Measurements from ENCODE around the gene ZFYVE1. TPM values are rescaled to one million over a fixed set of nuclear protein-coding genes. Genes with fewer than 3 reads are reported as not detected.
A peak's percentile ranks its signal among the peaks of the same experiment; 100 is the strongest.

The ZFYVE1 gene
- total RNA-seq, 1 donor from 2014 or later = 14.3 TPM

- Mint-ChIP-seq H3K9me3 (no peaks in the 10 kb centered on the region), H3K27ac (no peak overlapping the region), H3K4me3 (peak overlapping the region; percentile 93), H3K27me3 (ENCODE audit: insufficient read depth, low read depth) (peaks cover 4% of the 10 kb centered on the region), H3K36me3 (no peaks in the 10 kb centered on the region), H3K4me1 (peaks cover 10% of the 10 kb centered on the region)
- Histone ChIP-seq H2AFZ (replicated peaks) (peak overlapping the region; percentile 78), H4K20me1 (ENCODE audit: low read depth) (no peaks in the 10 kb centered on the region), H3K79me2 (ENCODE audit: low read depth) (no peaks in the 10 kb centered on the region), H3K9ac (no peak overlapping the region), H3K9me3 (ENCODE audit: low read depth) (no peaks in the 10 kb centered on the region), H3K4me1 (no peaks in the 10 kb centered on the region), H3K27ac (no peak overlapping the region), H3K4me3 (peak overlapping the region; percentile 59), H3K36me3 (no peaks in the 10 kb centered on the region), H3F3A (ENCODE audit: low read depth) (no peaks in the 10 kb centered on the region), H3K4me2 (peak overlapping the region; percentile 91), H3K27me3 (peaks cover 25% of the 10 kb centered on the region)
- no peak for DNase-seq (ENCODE audit: low spot score)
- TF ChIP-seq EZH2 (IDR thresholded peaks at IDR 0.05) (no peak), CTCF (IDR thresholded peaks at IDR 0.05) (no peak), EZH2phosphoT487 (IDR thresholded peaks at IDR 0.05) (no peak)
These were observed 101.1 kb downstream of the ZFYVE1 start for GRCh38 chr14:72925815-72926291.

GRCh38 chr14:72925171-72925759 lies 101.6 kb downstream of the ZFYVE1 start:
- peak overlapping the region; percentile 78 for H2AFZ ChIP-seq (replicated peaks)
- peak overlapping the region; percentile 91 for H3K4me2 ChIP-seq
- H3K4me1 Mint-ChIP-seq = peaks cover 10% of the 10 kb centered on the region
- no peaks in the 10 kb centered on the region for H3K36me3 Mint-ChIP-seq
- no peak overlapping the region for H3K27ac Mint-ChIP-seq
- H3F3A ChIP-seq (ENCODE audit: low read depth) = no peaks in the 10 kb centered on the region
- peaks cover 25% of the 10 kb centered on the region for H3K27me3 ChIP-seq
- H3K4me3 ChIP-seq = peak overlapping the region; percentile 59
- no peak for TF ChIP-seq EZH2phosphoT487 (IDR thresholded peaks at IDR 0.05)
- no peak for TF ChIP-seq EZH2 (IDR thresholded peaks at IDR 0.05)
- no peak for TF ChIP-seq CTCF (IDR thresholded peaks at IDR 0.05)
- H3K27me3 Mint-ChIP-seq (ENCODE audit: insufficient read depth, low read depth) = peaks cover 4% of the 10 kb centered on the region
- H3K9me3 ChIP-seq (ENCODE audit: low read depth) = no peaks in the 10 kb centered on the region
- H3K36me3 ChIP-seq = no peaks in the 10 kb centered on the region
- H3K9ac ChIP-seq = no peak overlapping the region
- H3K9me3 Mint-ChIP-seq = no peaks in the 10 kb centered on the region
- H3K79me2 ChIP-seq (ENCODE audit: low read depth) = no peaks in the 10 kb centered on the region
- peak overlapping the region; percentile 93 for H3K4me3 Mint-ChIP-seq
- H3K4me1 ChIP-seq = no peaks in the 10 kb centered on the region
- H4K20me1 ChIP-seq (ENCODE audit: low read depth) = no peaks in the 10 kb centered on the region
- no peak overlapping the region for H3K27ac ChIP-seq
- DNase-seq (ENCODE audit: low spot score) = no peak

- Histone ChIP-seq H4K20me1 (ENCODE audit: low read depth) (no peaks in the 10 kb centered on the region), H3K9ac (no peak overlapping the region), H3K9me3 (ENCODE audit: low read depth) (no peaks in the 10 kb centered on the region), H3K79me2 (ENCODE audit: low read depth) (no peaks in the 10 kb centered on the region), H3K27ac (no peak overlapping the region), H3K27me3 (peaks cover 25% of the 10 kb centered on the region), H3K4me2 (no peak overlapping the region), H3K4me3 (no peak overlapping the region), H3K36me3 (no peaks in the 10 kb centered on the region), H3K4me1 (no peaks in the 10 kb centered on the region), H2AFZ (replicated peaks) (no peak overlapping the region), H3F3A (ENCODE audit: low read depth) (no peaks in the 10 kb centered on the region)
- Mint-ChIP-seq H3K4me3 (peak overlapping the region; percentile 7), H3K27me3 (ENCODE audit: insufficient read depth, low read depth) (peaks cover 4% of the 10 kb centered on the region), H3K4me1 (peaks cover 10% of the 10 kb centered on the region), H3K27ac (no peak overlapping the region), H3K9me3 (no peaks in the 10 kb centered on the region), H3K36me3 (no peaks in the 10 kb centered on the region)
- no peak for DNase-seq (ENCODE audit: low spot score)
- TF ChIP-seq EZH2 (IDR thresholded peaks at IDR 0.05) = no peak
- TF ChIP-seq CTCF (IDR thresholded peaks at IDR 0.05) = no peak
- no peak for TF ChIP-seq EZH2phosphoT487 (IDR thresholded peaks at IDR 0.05)
These were observed 102.6 kb downstream of the ZFYVE1 start for GRCh38 chr14:72924337-72924736.
